22Rv1 (cell line): ENCODE data around the gene RNF152.

ENCODE experiments used
- CTCF ChIP-seq: fragments of 450-650 bp; IDR thresholded peaks from 2 replicates; pipeline ENCODE4 v1.5.1; 2017; ENCODE audit warnings: mild to moderate bottlenecking
- ZFX ChIP-seq: fragments of 450-650 bp; IDR thresholded peaks from 2 replicates; pipeline ENCODE4 v1.6.1; 2017; ENCODE audit warnings: antibody characterized with exemption, borderline replicate concordance

GRCh38 chr18:61784834-61785233, 108.0 kb downstream of the RNF152 start:
- TF ChIP-seq CTCF (no peak), ZFX (no peak)
